ENCODE measurements around the gene SERPINB10.
A peak's percentile ranks its signal among the peaks of the same experiment; 100 is the strongest.

Gene SERPINB10

GRCh38 chr18:63965716-63966330, 58.1 kb downstream of the SERPINB10 start:
- Histone ChIP-seq H2BK5ac (ENCODE audit: low read depth, low read length, poor library complexity) (no peak overlapping the region), H3K4me3 (ENCODE audit: low read depth, low read length) (no peak overlapping the region), H2BK12ac (ENCODE audit: low read length) (no peak overlapping the region), H2AK5ac (ENCODE audit: low read length) (no peak overlapping the region), H2AFZ (ENCODE audit: insufficient read depth, low read length, poor library complexity) (no peak overlapping the region), H2BK120ac (ENCODE audit: insufficient read depth, low read length, poor library complexity) (no peak overlapping the region), H3K79me2 (ENCODE audit: control insufficient read depth, insufficient read depth, low read length, poor library complexity) (peaks cover 5% of the 10 kb centered on the region), H3K36me3 (ENCODE audit: control insufficient read depth in 1 of 2, insufficient read depth in 2 of 2, low read length in 2 of 2) (no peaks in the 10 kb centered on the region), H3K9ac (ENCODE audit: low read length) (no peak overlapping the region), H3K4me1 (ENCODE audit: control insufficient read depth in 1 of 2, insufficient read depth in 2 of 2, low read length in 2 of 2) (no peaks in the 10 kb centered on the region), H3K18ac (ENCODE audit: low read length) (no peak overlapping the region), H3K14ac (ENCODE audit: low read length) (no peak overlapping the region), H3K79me1 (ENCODE audit: low read length) (peaks cover 8% of the 10 kb centered on the region), H3K27me3 (ENCODE audit: insufficient read depth, low read length) (no peaks in the 10 kb centered on the region), H4K8ac (ENCODE audit: low read depth, low read length) (no peak overlapping the region), H4K91ac (ENCODE audit: low read depth, low read length) (no peak overlapping the region), H3K23ac (ENCODE audit: low read length) (no peak overlapping the region), H3K4ac (ENCODE audit: low read depth, low read length) (no peak overlapping the region), H3K9me3 (ENCODE audit: insufficient read depth, low read depth, low read length) (no peaks in the 10 kb centered on the region), H3K4me2 (ENCODE audit: low read length) (no peak overlapping the region), H4K12ac (ENCODE audit: low read depth, low read length) (no peak overlapping the region), H3K27ac (ENCODE audit: low read depth, low read length) (no peak overlapping the region)
- WGBS (ENCODE audit: extremely low coverage, insufficient coverage, insufficient read length) = no CpG with 5 or more reads among the region's 5 CpGs
- DNase-seq = no peak

- H3K14ac ChIP-seq (ENCODE audit: low read length) = peak within 1 kb of the TSS; percentile 96
- H3K27ac ChIP-seq (ENCODE audit: low read depth, low read length) = peak within 1 kb of the TSS; percentile 93
- H2AFZ ChIP-seq (ENCODE audit: insufficient read depth, low read length, poor library complexity) = peak within 1 kb of the TSS; percentile 99
- no peak within 1 kb of the TSS for H3K23ac ChIP-seq (ENCODE audit: low read length)
- H3K9ac ChIP-seq (ENCODE audit: low read length) = no peak within 1 kb of the TSS
- no peaks in the 10 kb centered on the region for H3K27me3 ChIP-seq (ENCODE audit: insufficient read depth, low read length)
- peak within 1 kb of the TSS; percentile 91 for H2BK5ac ChIP-seq (ENCODE audit: low read depth, low read length, poor library complexity)
- no peaks in the 10 kb centered on the region for H3K36me3 ChIP-seq (ENCODE audit: control insufficient read depth in 1 of 2, insufficient read depth in 2 of 2, low read length in 2 of 2)
- peaks cover 0 to 3% of the 10 kb centered on the region in 2 experiments for H3K4me1 ChIP-seq (ENCODE audit: control insufficient read depth in 1 of 2, insufficient read depth in 2 of 2, low read length in 2 of 2)
- H3K4me2 ChIP-seq (ENCODE audit: low read length) = peak within 1 kb of the TSS; percentile 72
- peak within 1 kb of the TSS; percentile 83 for H4K8ac ChIP-seq (ENCODE audit: low read depth, low read length)
- H3K18ac ChIP-seq (ENCODE audit: low read length) = peak within 1 kb of the TSS; percentile 90
- WGBS (ENCODE audit: extremely low coverage, insufficient coverage, insufficient read length) = no CpG with 5 or more reads among the region's 62 CpGs
- DNase-seq = peak; percentile 95 to 96
- peaks cover 12% of the 10 kb centered on the region for H3K79me1 ChIP-seq (ENCODE audit: low read length)
- H4K91ac ChIP-seq (ENCODE audit: low read depth, low read length) = peak within 1 kb of the TSS; percentile 98
- H4K12ac ChIP-seq (ENCODE audit: low read depth, low read length) = peak within 1 kb of the TSS; percentile 94
- H2BK120ac ChIP-seq (ENCODE audit: insufficient read depth, low read length, poor library complexity) = peak within 1 kb of the TSS; percentile 92
- H2AK5ac ChIP-seq (ENCODE audit: low read length) = peak within 1 kb of the TSS; percentile 23
- H3K9me3 ChIP-seq (ENCODE audit: insufficient read depth, low read depth, low read length) = no peaks in the 10 kb centered on the region
- H3K4ac ChIP-seq (ENCODE audit: low read depth, low read length) = peak within 1 kb of the TSS; percentile 60
- H3K4me3 ChIP-seq (ENCODE audit: low read depth, low read length) = peak within 1 kb of the TSS; percentile 72
- H3K79me2 ChIP-seq (ENCODE audit: control insufficient read depth, insufficient read depth, low read length, poor library complexity) = peaks cover 5% of the 10 kb centered on the region
- H2BK12ac ChIP-seq (ENCODE audit: low read length) = peak within 1 kb of the TSS; percentile 66
These were observed 62.4 kb downstream of the SERPINB10 start, which contains the start of gene SERPINB8 for GRCh38 chr18:63969942-63970808. Gene SERPINB8, plus strand, starts transcription at chr18:63970081. Its CDS starts 8,228 bp downstream, at chr18:63978309.

GRCh38 chr18:63970809-63971205, 63.0 kb downstream of the SERPINB10 start:
- Histone ChIP-seq H3K9me3 (ENCODE audit: insufficient read depth, low read depth, low read length) (no peaks in the 10 kb centered on the region), H2AK5ac (ENCODE audit: low read length) (no peak overlapping the region), H2BK5ac (ENCODE audit: low read depth, low read length, poor library complexity) (peak overlapping the region; percentile 91), H3K79me1 (ENCODE audit: low read length) (peaks cover 12% of the 10 kb centered on the region), H3K4me1 (ENCODE audit: control insufficient read depth in 1 of 2, insufficient read depth in 2 of 2, low read length in 2 of 2) (peaks cover 0 to 3% of the 10 kb centered on the region in 2 experiments), H3K4me3 (ENCODE audit: low read depth, low read length) (peak overlapping the region; percentile 72), H3K79me2 (ENCODE audit: control insufficient read depth, insufficient read depth, low read length, poor library complexity) (peaks cover 5% of the 10 kb centered on the region), H3K23ac (ENCODE audit: low read length) (no peak overlapping the region), H3K9ac (ENCODE audit: low read length) (no peak overlapping the region), H3K4ac (ENCODE audit: low read depth, low read length) (peak overlapping the region; percentile 26), H3K27me3 (ENCODE audit: insufficient read depth, low read length) (no peaks in the 10 kb centered on the region), H2BK120ac (ENCODE audit: insufficient read depth, low read length, poor library complexity) (peak overlapping the region; percentile 92), H2AFZ (ENCODE audit: insufficient read depth, low read length, poor library complexity) (peak overlapping the region; percentile 99), H4K12ac (ENCODE audit: low read depth, low read length) (peak overlapping the region; percentile 67), H3K14ac (ENCODE audit: low read length) (peak overlapping the region; percentile 87), H4K8ac (ENCODE audit: low read depth, low read length) (peak overlapping the region; percentile 83), H3K18ac (ENCODE audit: low read length) (peak overlapping the region; percentile 44), H3K27ac (ENCODE audit: low read depth, low read length) (peak overlapping the region; percentile 93), H3K36me3 (ENCODE audit: control insufficient read depth in 1 of 2, insufficient read depth in 2 of 2, low read length in 2 of 2) (no peaks in the 10 kb centered on the region), H4K91ac (ENCODE audit: low read depth, low read length) (peak overlapping the region; percentile 74), H2BK12ac (ENCODE audit: low read length) (peak overlapping the region; percentile 66), H3K4me2 (ENCODE audit: low read length) (peak overlapping the region; percentile 72)
- peak; percentile 47 to 62 for DNase-seq
- WGBS (ENCODE audit: extremely low coverage, insufficient coverage, insufficient read length) = no CpG with 5 or more reads among the region's 18 CpGs

GRCh38 chr18:63971320-63972001, 63.7 kb downstream of the SERPINB10 start:
- DNase-seq = peak; percentile 60 to 62
- Histone ChIP-seq H2BK120ac (ENCODE audit: insufficient read depth, low read length, poor library complexity) (no peak overlapping the region), H3K79me1 (ENCODE audit: low read length) (peaks cover 12% of the 10 kb centered on the region)

More at GRCh38 chr18:63971320-63972001, 63.7 kb downstream of the SERPINB10 start:
- peak overlapping the region; percentile 74 for H4K91ac ChIP-seq (ENCODE audit: low read depth, low read length)
- H3K4me1 ChIP-seq (ENCODE audit: control insufficient read depth in 1 of 2, insufficient read depth in 2 of 2, low read length in 2 of 2) = peaks cover 0 to 3% of the 10 kb centered on the region in 2 experiments
- no peak overlapping the region for H3K23ac ChIP-seq (ENCODE audit: low read length)
- H3K9me3 ChIP-seq (ENCODE audit: insufficient read depth, low read depth, low read length) = no peaks in the 10 kb centered on the region
- no peaks in the 10 kb centered on the region for H3K36me3 ChIP-seq (ENCODE audit: control insufficient read depth in 1 of 2, insufficient read depth in 2 of 2, low read length in 2 of 2)
- peak overlapping the region; percentile 41 for H2BK12ac ChIP-seq (ENCODE audit: low read length)
- peak overlapping the region; percentile 99 for H2AFZ ChIP-seq (ENCODE audit: insufficient read depth, low read length, poor library complexity)
- WGBS (ENCODE audit: extremely low coverage, insufficient coverage, insufficient read length) = no CpG with 5 or more reads among the region's 13 CpGs
- H4K12ac ChIP-seq (ENCODE audit: low read depth, low read length) = peak overlapping the region; percentile 67
- no peak overlapping the region for H3K9ac ChIP-seq (ENCODE audit: low read length)
- no peak overlapping the region for H3K18ac ChIP-seq (ENCODE audit: low read length)
- peak overlapping the region; percentile 93 for H3K27ac ChIP-seq (ENCODE audit: low read depth, low read length)
- peak overlapping the region; percentile 26 for H3K4ac ChIP-seq (ENCODE audit: low read depth, low read length)
- H3K14ac ChIP-seq (ENCODE audit: low read length) = no peak overlapping the region
- no peak overlapping the region for H3K4me3 ChIP-seq (ENCODE audit: low read depth, low read length)
- peak overlapping the region; percentile 91 for H2BK5ac ChIP-seq (ENCODE audit: low read depth, low read length, poor library complexity)
- peak overlapping the region; percentile 72 for H3K4me2 ChIP-seq (ENCODE audit: low read length)
- H4K8ac ChIP-seq (ENCODE audit: low read depth, low read length) = peak overlapping the region; percentile 83
- no peaks in the 10 kb centered on the region for H3K27me3 ChIP-seq (ENCODE audit: insufficient read depth, low read length)
- no peak overlapping the region for H2AK5ac ChIP-seq (ENCODE audit: low read length)
- H3K79me2 ChIP-seq (ENCODE audit: control insufficient read depth, insufficient read depth, low read length, poor library complexity) = peaks cover 5% of the 10 kb centered on the region
